ENCODE measurements around the gene GEMIN5. TPM values are rescaled to one million over a fixed set of nuclear protein-coding genes. Genes with fewer than 3 reads are reported as not detected.

GEMIN5 gene
- total and polyA plus RNA-seq, 2 of the 13 experiments (the other 11 are each of a cell fraction or from before 2014, with no cell fraction given) = 6.6 to 28.6 TPM

DNA sequence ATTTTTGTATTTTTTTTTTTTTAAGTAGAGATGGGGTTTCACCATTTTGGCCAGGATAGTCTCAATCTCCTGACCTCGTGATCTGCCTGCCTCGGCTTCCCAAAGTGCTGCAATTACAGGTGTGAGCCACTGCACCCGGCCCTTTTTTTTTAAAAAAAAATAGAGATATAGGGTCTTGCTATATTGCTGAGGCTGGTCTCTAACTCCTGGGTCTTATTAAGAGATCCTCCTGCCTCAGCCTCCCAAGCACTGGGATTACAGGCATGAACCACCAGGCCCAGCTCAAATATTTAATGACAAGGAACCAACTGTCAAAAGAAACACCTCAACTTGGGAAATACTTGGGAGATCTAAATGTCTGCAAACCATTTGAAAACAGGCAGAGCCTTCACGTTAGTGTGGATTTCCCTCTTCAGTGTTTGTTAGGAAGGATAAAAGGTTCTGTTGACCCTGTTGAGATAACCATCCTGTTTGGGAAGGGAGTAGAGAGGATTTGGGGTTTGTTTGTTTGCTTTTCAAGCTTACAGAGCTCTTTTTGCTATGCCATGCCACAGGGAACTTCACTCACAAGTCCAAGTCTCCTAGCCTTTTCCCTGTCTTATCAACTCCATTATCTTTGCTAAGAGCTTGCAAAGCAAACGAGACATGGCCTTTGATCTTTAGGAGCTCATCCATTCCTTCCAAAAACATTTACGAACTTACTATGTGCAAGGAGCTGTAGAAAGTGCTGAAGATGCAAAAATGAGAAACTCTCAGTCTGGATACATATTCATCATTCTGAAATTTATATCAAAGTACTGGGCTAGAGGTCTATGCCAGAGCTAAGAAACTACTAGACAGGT is 95.1 kb downstream of the GEMIN5 start (continued):
- no peak; the same call in 1 of the 2 replicates for TF ChIP-seq ZBTB44 (CRISPR knock-in tag; IDR thresholded peaks at IDR 0.05)
- TF ChIP-seq ZFP82 (CRISPR knock-in tag; IDR thresholded peaks at IDR 0.05; ENCODE audit: borderline replicate concordance) = no peak
- no peak for TF ChIP-seq NFYC (CRISPR knock-in tag; IDR thresholded peaks at IDR 0.05)
- peak; percentile 95 for TF ChIP-seq NCOA2 (CRISPR knock-in tag; IDR thresholded peaks at IDR 0.05)
- 0 out of 2 replicates have a peak, but pooled peaks have one; percentile 22 for TF ChIP-seq JUNB (CRISPR knock-in tag; IDR thresholded peaks at IDR 0.05; ENCODE audit: borderline replicate concordance)
- TF ChIP-seq, protein P1, sequence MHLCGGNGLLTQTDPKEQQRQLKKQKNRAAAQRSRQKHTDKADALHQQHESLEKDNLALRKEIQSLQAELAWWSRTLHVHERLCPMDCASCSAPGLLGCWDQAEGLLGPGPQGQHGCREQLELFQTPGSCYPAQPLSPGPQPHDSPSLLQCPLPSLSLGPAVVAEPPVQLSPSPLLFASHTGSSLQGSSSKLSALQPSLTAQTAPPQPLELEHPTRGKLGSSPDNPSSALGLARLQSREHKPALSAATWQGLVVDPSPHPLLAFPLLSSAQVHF (CRISPR knock-in tag; IDR thresholded peaks at IDR 0.05) = no peak
- TF ChIP-seq HDAC2 (CRISPR knock-in tag; IDR thresholded peaks at IDR 0.05) = peak; percentile 96
- no peak for TF ChIP-seq EEA1 (CRISPR knock-in tag; IDR thresholded peaks at IDR 0.05; ENCODE audit: borderline replicate concordance)
- TF ChIP-seq ZNF251 (CRISPR knock-in tag; IDR thresholded peaks at IDR 0.05) = no peak
- peak; percentile 96 for TF ChIP-seq ARID5B (CRISPR knock-in tag; IDR thresholded peaks at IDR 0.05)
- peak; percentile 97 for TF ChIP-seq RERE (CRISPR knock-in tag; IDR thresholded peaks at IDR 0.05; ENCODE audit: low read depth)
- no peak for TF ChIP-seq ZNF619 (CRISPR knock-in tag; IDR thresholded peaks at IDR 0.05)

All from HepG2 (cell line).